Measurements from ENCODE around the gene NPPB.

Gene NPPB

GRCh38 chr1:11880911-11881748 is 22.4 kb upstream of the NPPB start:
- no peak for DNase-seq

DNA sequence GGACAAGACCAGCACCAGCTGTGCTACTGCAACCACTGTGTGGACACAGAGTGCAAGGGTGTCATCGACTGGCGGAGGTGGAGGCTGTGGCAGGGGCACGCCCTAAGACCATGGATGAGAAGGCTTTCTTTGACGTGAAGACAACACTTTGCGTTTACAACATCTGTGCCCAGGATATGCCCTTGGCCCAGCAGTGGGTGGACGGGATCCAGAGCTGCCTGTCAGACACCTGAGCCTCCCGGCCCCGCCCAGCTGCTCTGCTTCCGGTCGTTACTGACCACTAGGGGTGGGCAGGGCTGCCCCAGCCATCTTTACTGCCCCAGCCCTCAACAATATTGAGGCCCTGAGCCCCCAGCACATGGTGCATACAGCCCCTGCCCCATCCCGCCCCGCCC is 21.4 kb upstream of the NPPB start:
- DNase-seq = no peak

GRCh38 chr1:11879311-11880180 is 20.8 kb upstream of the NPPB start:
- DNase-seq = no peak

- no peak for DNase-seq
These were observed 20.1 kb upstream of the NPPB start for GRCh38 chr1:11878891-11879190.

GRCh38 chr1:11878081-11878890 is 19.5 kb upstream of the NPPB start:
- no peak for DNase-seq

DNA sequence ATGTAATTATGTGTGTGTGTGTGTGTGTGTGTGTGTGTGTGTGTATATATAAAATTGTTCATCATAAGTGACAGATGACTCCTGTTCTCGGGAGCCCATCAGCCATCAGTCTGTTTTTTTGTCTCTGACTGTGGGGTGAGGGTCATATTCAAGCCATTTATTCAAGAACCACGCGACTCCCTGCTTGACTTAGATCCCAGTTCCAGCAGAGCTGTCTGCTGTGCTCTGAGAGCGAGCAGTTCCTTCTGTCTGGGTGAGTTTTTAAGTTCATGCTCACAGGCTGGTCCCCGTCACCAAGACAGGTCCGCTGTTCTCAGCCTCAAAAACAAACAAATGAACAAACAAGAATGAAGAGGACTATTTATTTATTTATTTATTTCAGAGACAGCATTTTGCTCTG is 18.3 kb upstream of the NPPB start:
- no peak for DNase-seq

DNA sequence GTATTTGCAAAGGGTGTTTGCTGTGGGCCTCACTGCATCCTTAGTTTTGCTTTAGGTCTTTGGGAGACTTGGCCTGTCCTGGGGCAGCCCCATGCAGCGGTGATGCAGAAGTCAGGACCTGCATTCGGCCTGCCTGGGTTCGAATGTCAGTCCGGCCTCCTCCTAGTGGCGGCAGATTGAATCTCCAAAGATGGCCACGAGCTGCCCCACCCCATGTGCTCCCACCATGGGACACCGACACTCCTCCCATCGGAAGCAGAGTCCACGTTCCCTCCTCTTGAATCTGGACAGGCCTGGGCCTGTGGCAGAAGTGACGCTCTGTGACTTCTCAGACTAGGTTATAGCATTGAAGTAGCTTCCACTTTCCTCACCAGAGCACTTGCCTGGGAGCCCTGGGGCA is 16.3 kb upstream of the NPPB start:
- DNase-seq = no peak

- no peak for DNase-seq
These were observed 15.9 kb upstream of the NPPB start for GRCh38 chr1:11874624-11875023.

GRCh38 chr1:11874258-11874562 is 15.5 kb upstream of the NPPB start:
- DNase-seq = no peak

DNA sequence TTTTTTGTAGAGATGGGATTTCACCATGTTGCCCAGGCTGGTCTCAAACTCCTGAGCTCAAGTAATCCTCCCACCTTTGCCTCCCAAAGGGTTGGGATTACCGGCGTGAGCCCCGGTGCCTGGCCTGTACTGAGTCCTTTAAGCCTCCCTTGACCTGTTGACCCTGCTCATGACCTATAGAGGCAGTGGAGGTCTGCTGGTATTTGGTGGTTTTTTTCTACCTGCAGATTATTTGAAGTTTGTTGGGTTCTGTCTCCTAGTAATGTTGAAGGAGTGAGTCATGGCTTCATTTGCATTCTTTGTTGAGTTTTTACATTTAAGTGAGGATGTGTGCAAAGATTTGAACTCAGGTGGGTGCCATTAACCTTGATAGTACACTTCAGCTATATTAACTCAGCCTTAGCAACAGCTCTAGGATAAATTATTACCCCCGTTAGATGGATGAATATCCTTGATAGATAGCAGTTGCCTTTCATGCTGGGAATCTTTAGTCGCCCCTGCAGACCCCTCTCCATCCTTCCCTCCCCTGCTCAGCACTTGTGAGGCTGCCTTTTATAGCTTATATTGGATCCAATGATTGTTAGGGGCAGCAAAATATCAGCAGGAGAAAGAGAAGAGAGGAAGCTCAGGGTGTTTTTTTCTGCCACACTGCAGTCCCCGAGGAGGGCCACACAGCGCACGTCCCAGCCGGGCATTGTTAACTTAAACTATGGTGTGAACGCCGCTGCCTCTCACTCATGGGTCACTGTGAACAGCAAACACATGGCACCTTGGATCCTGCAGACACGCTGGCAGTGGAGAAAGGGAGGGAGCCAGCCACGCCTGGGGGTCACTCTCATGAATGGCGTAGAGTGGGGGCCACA is 14.9 kb upstream of the NPPB start:
- no peak for DNase-seq

DNA sequence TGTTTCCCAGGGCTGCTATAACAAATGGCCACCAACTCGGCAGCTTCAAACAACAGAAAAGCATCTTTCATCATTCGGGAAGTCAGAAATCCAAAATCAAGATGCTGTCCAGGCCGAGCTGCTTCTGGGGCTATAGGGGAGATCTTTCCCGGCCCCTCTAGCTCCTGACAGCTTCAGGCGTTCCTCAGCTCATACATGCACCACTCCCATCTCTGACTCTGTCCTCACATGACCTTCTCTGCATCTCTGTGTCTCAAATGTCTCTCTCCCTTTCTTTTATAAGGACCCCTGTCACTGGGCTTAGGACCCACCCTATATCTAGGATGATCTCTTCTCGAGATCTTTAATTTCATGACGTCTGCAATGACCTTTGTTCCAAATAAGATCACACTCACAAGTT is 13.8 kb upstream of the NPPB start:
- DNase-seq = no peak

GRCh38 chr1:11869650-11870207 is 11.0 kb upstream of the NPPB start:
- DNase-seq = no peak

- DNase-seq = no peak
These were observed 10.4 kb upstream of the NPPB start for GRCh38 chr1:11869104-11869503.

GRCh38 chr1:11868331-11868980 is 9.7 kb upstream of the NPPB start:
- DNase-seq = no peak

DNA sequence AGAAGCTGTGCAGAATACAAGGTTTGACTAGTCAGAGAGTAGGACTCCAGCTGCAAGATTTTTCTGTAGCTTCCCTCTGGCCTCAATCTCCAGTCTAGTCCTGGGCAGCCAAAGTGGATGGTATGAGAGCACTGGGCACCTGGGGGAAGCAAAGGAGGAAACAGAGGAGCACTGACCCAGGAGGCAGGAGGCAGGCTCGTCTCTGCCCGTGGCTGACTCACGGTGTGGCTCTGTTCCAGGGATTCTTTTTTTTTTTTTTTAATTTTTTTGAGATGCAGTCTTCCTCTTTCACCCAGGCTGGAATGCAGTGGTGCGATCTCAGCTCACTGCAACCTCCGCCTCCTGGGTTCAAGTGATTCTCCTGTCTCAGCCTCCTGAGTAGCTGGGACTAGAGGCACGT is 4.1 kb upstream of the NPPB start:
- DNase-seq = no peak

- DNase-seq = no peak
These were observed 1.8 kb upstream of the NPPB start for GRCh38 chr1:11860587-11860986.

DNA sequence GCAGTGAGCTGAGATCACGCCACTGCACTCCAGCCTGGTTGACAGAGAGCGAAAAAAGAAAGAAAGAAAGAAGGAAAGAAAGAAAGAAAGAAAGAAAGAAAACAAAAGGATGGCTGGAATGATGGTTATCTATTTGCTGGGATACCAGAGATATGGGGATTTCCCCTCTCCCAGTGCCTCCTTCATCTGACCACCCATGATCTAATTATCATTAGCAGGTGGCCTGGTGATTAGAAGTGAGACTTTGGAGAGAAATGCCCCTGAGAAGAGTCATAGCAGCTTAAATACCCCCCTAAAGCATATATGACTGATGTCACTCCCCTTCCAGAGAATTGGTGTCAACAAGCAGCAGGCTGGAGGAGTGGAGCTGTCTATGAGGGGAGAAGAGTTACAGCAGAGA is 1.3 kb upstream of the NPPB start:
- no peak for DNase-seq

GRCh38 chr1:11858968-11859871 is 475 bp upstream of the NPPB start:
- peak; percentile 61 for DNase-seq

DNA sequence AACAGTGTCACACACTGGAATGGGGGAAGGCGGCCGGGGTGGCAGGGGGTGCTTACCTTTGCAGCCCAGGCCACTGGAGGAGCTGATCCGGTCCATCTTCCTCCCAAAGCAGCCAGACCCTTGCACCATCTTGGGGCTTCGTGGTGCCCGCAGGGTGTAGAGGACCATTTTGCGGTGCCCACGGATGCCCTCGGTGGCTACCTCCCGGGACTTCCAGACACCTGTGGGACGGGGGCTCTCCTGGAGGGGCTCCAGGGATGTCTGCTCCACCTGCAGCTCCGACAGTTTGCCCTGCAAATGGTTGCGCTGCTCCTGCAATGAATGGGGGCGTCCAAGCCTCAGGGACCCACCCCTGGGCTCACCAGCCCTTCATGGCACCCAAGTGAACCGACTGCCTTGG is 587 bp downstream of the NPPB start:
- DNase-seq = no peak

DNA sequence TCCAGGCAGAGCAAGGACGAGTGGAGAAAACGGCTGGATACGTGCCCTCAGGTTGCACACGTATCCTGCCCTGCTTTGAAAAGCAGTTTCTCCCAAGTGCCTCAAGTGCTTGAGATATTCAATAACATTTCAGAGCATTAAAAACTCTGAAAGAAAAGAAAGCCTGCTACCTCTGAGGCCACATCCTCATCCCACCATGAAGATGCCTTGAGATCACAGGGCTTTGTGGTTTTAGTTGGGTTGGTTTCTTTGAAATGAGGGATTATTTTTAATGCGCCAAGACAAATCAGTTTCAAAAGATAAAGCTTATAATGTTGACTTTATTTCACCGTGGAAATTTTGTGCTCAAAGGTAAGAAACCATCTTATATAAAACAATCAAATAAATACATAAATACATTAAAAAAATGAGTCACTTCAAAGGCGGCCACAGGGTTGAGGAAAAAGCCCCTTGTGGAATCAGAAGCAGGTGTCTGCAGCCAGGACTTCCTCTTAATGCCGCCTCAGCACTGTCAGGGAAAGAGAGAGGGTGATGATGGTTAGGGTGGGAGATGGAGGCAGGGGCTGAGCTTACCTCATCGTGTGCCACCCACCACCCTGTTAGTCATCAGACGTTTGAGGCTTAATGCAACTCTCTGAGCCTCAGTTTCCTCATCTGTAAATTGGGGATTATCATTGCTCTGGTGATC is 1.4 kb downstream of the NPPB start:
- no peak for DNase-seq
